ENCODE results near the gene MBNL2.

The MBNL2 gene

GRCh38 chr13:97212004-97212403 is 10.1 kb upstream of the MBNL2 start:
- no peak for DNase-seq

GRCh38 chr13:97212601-97213040 is 9.5 kb upstream of the MBNL2 start:
- DNase-seq = no peak

- DNase-seq = no peak
Observed at GRCh38 chr13:97214921-97215320, 7.2 kb upstream of the MBNL2 start.

GRCh38 chr13:97215325-97215724 is 6.8 kb upstream of the MBNL2 start:
- DNase-seq = peak; percentile 22

GRCh38 chr13:97219226-97219625 is 2.9 kb upstream of the MBNL2 start:
- no peak for DNase-seq

- no peak for DNase-seq
Observed at GRCh38 chr13:97220151-97220900, 1.8 kb upstream of the MBNL2 start.

- DNase-seq = no peak
Observed at GRCh38 chr13:97221046-97221445, 1.1 kb upstream of the MBNL2 start.

- DNase-seq = no peak
Observed at GRCh38 chr13:97221466-97221865, 667 bp upstream of the MBNL2 start.

GRCh38 chr13:97223037-97223710 is 1.0 kb downstream of the MBNL2 start:
- peak; percentile 26 for DNase-seq

GRCh38 chr13:97223711-97224541 is 1.8 kb downstream of the MBNL2 start:
- DNase-seq = peak; percentile 51

GRCh38 chr13:97224544-97225300 is 2.6 kb downstream of the MBNL2 start:
- peak; percentile 76 for DNase-seq

- DNase-seq = peak; percentile 30
Observed at GRCh38 chr13:97225533-97225932, 3.4 kb downstream of the MBNL2 start.

GRCh38 chr13:97226013-97226412 is 3.9 kb downstream of the MBNL2 start:
- peak; percentile 7 for DNase-seq

- DNase-seq = peak; percentile 72
Observed at GRCh38 chr13:97226788-97227627, 4.9 kb downstream of the MBNL2 start.

- DNase-seq = no peak
Observed at GRCh38 chr13:97228850-97229521, 6.9 kb downstream of the MBNL2 start.

- DNase-seq = no peak
Observed at GRCh38 chr13:97229699-97230098, 7.6 kb downstream of the MBNL2 start.

- no peak for DNase-seq
Observed at GRCh38 chr13:97231118-97231828, 9.1 kb downstream of the MBNL2 start.

GRCh38 chr13:97231829-97232196 is 9.7 kb downstream of the MBNL2 start:
- no peak for DNase-seq

GRCh38 chr13:97233499-97233898 is 11.4 kb downstream of the MBNL2 start:
- no peak for DNase-seq

- no peak for DNase-seq
Observed at GRCh38 chr13:97234236-97234635, 12.1 kb downstream of the MBNL2 start.

GRCh38 chr13:97234742-97235141 is 12.6 kb downstream of the MBNL2 start:
- DNase-seq = no peak

Data from CD4-positive, alpha-beta T cell treated with Interleukin-10 for 1 hour (primary cell).